ENCODE data around the gene CD302. TPM values are rescaled to one million over a fixed set of nuclear protein-coding genes. Genes with fewer than 3 reads are reported as not detected.
"Not testable (repeated sequence)": the region's sequence is repeated elsewhere in the genome, so short reads cannot be mapped to it uniquely, and the experiment has no call there.

Gene CD302
- total RNA-seq, 1 donor from 2014 or later, result 21.9 TPM

- intact Hi-C loops (cut with DNase I), result no loop called here
- ATAC-seq (no peak), DNase-seq (ENCODE audit: missing footprints) (no peak)
Measured at GRCh38 chr2:159760326-159760725, 37.7 kb downstream of the CD302 start.

GRCh38 chr2:159759577-159759976 is 38.4 kb downstream of the CD302 start:
- ATAC-seq (no peak), DNase-seq (ENCODE audit: missing footprints) (no peak)
- intact Hi-C loops (cut with DNase I), result loop anchor here (5.0 kb wide), 1 partner anchor 47 kb away; the partner anchor contains the start of gene MARCHF7

- intact Hi-C loops (cut with DNase I), result loop anchor here (5.0 kb wide), 1 partner anchor 46 kb away; the partner anchor contains the start of gene MARCHF7
- DNase-seq (ENCODE audit: missing footprints), result no peak
- no peak for ATAC-seq
Measured at GRCh38 chr2:159758686-159759085, 39.3 kb downstream of the CD302 start.

- DNase-seq (ENCODE audit: missing footprints) (no peak), ATAC-seq (no peak)
- intact Hi-C loops (cut with DNase I), result loop anchor here (5.0 kb wide), 1 partner anchor 46 kb away; the partner anchor contains the start of gene MARCHF7
Measured at GRCh38 chr2:159758239-159758638, 39.8 kb downstream of the CD302 start.

GRCh38 chr2:159755788-159756187 is 42.2 kb downstream of the CD302 start:
- intact Hi-C loops (cut with DNase I), result loop anchor here (5.0 kb wide), 1 partner anchor 43 kb away; the partner anchor contains the start of gene MARCHF7
- ATAC-seq (no peak), DNase-seq (ENCODE audit: missing footprints) (no peak)

GRCh38 chr2:159755014-159755413 is 43.0 kb downstream of the CD302 start:
- no peak for ATAC-seq
- no peak for DNase-seq (ENCODE audit: missing footprints)
- intact Hi-C loops (cut with DNase I), result loop anchor here (5.0 kb wide), 1 partner anchor 43 kb away; the partner anchor contains the start of gene MARCHF7

- no peak for DNase-seq (ENCODE audit: missing footprints)
- no peak for ATAC-seq
- intact Hi-C loops (cut with DNase I), result no loop called here
Measured at GRCh38 chr2:159753797-159754196, 44.2 kb downstream of the CD302 start.

GRCh38 chr2:159750873-159751272 is 47.1 kb downstream of the CD302 start:
- no peak for DNase-seq (ENCODE audit: missing footprints)
- intact Hi-C loops (cut with DNase I), result no loop called here
- no peak for ATAC-seq

- DNase-seq (ENCODE audit: missing footprints) (no peak), ATAC-seq (no peak)
- intact Hi-C loops (cut with DNase I), result no loop called here
Measured at GRCh38 chr2:159748089-159748488, 49.9 kb downstream of the CD302 start.

- ATAC-seq; intact Hi-C loops (cut with DNase I): not testable (repeated sequence)
- DNase-seq (ENCODE audit: missing footprints), result peak; percentile 64
Measured at GRCh38 chr2:159745237-159745636, 52.8 kb downstream of the CD302 start.

- ATAC-seq (peak; percentile 94), DNase-seq (ENCODE audit: missing footprints) (no peak)
- intact Hi-C loops (cut with DNase I), result no loop called here
Measured at GRCh38 chr2:159744363-159744762, 53.6 kb downstream of the CD302 start.

- no peak for DNase-seq (ENCODE audit: missing footprints)
- intact Hi-C loops (cut with DNase I), result no loop called here
- no peak for ATAC-seq
Measured at GRCh38 chr2:159742846-159743245, 55.2 kb downstream of the CD302 start.

- peak; percentile 37 for ATAC-seq
- DNase-seq (ENCODE audit: missing footprints), result no peak
- intact Hi-C loops (cut with DNase I), result no loop called here
Measured at GRCh38 chr2:159738509-159739390, 59.3 kb downstream of the CD302 start.

- DNase-seq (ENCODE audit: missing footprints), result peak; percentile 65
- ATAC-seq, result peak; percentile 64
- intact Hi-C loops (cut with DNase I), result no loop called here
Measured at GRCh38 chr2:159737917-159738296, 60.1 kb downstream of the CD302 start.

GRCh38 chr2:159737292-159737916 is 60.6 kb downstream of the CD302 start:
- intact Hi-C loops (cut with DNase I), result no loop called here
- DNase-seq (ENCODE audit: missing footprints) (no peak), ATAC-seq (no peak)

- ATAC-seq, result no peak
- intact Hi-C loops (cut with DNase I), result no loop called here
- DNase-seq (ENCODE audit: missing footprints), result no peak
Measured at GRCh38 chr2:159736048-159736447, 62.0 kb downstream of the CD302 start.

- no peak for ATAC-seq
- no peak for DNase-seq (ENCODE audit: missing footprints)
- intact Hi-C loops (cut with DNase I), result no loop called here
Measured at GRCh38 chr2:159735648-159736047, 62.4 kb downstream of the CD302 start.

GRCh38 chr2:159728629-159729028 is 69.4 kb downstream of the CD302 start:
- intact Hi-C loops (cut with DNase I), result no loop called here
- ATAC-seq, result no peak
- DNase-seq (ENCODE audit: missing footprints), result no peak

- ATAC-seq (peak; percentile 29), DNase-seq (ENCODE audit: missing footprints) (no peak)
- intact Hi-C loops (cut with DNase I), result no loop called here
Measured at GRCh38 chr2:159725713-159726112, 72.3 kb downstream of the CD302 start.
